ENCODE data around the gene CRACDL.
A peak's percentile ranks its signal among the peaks of the same experiment; 100 is the strongest.

CRACDL gene

GRCh38 chr2:98926601-98927000, 9.4 kb downstream of the CRACDL start:
- no peak for DNase-seq

- DNase-seq: no peak
Observed at GRCh38 chr2:98924910-98925309, 11.1 kb downstream of the CRACDL start.

- DNase-seq: no peak
Observed at GRCh38 chr2:98924038-98924830, 11.8 kb downstream of the CRACDL start.

- no peak for DNase-seq
Observed at GRCh38 chr2:98923244-98923940, 12.6 kb downstream of the CRACDL start.

- no peak for DNase-seq
Observed at GRCh38 chr2:98921062-98921461, 15.0 kb downstream of the CRACDL start.

- DNase-seq: no peak
Observed at GRCh38 chr2:98917031-98917471, 19.0 kb downstream of the CRACDL start.

- DNase-seq: no peak
Observed at GRCh38 chr2:98915751-98916358, 20.2 kb downstream of the CRACDL start.

- DNase-seq: no peak
Observed at GRCh38 chr2:98914713-98915580, 21.1 kb downstream of the CRACDL start.

- no peak for DNase-seq
Observed at GRCh38 chr2:98913916-98914712, 21.9 kb downstream of the CRACDL start.

GRCh38 chr2:98912957-98913915, 22.8 kb downstream of the CRACDL start:
- no peak for DNase-seq

GRCh38 chr2:98912221-98912851, 23.7 kb downstream of the CRACDL start:
- no peak for DNase-seq

- peak in 1 of 2 experiments; percentile 37 for DNase-seq
Observed at GRCh38 chr2:98911376-98912154, 24.5 kb downstream of the CRACDL start.

- no peak for DNase-seq
Observed at GRCh38 chr2:98911126-98911375, 25.0 kb downstream of the CRACDL start.

GRCh38 chr2:98910349-98911125, 25.5 kb downstream of the CRACDL start:
- DNase-seq: peak in 1 of 2 experiments; percentile 11

- peak in 1 of 2 experiments; percentile 14 for DNase-seq
Observed at GRCh38 chr2:98909317-98910211, 26.5 kb downstream of the CRACDL start.

- peak in 1 of 2 experiments; percentile 13 for DNase-seq
Observed at GRCh38 chr2:98908931-98909316, 27.1 kb downstream of the CRACDL start.
